Measurements from ENCODE around the gene SHC1. TPM values are rescaled to one million over a fixed set of nuclear protein-coding genes. Genes with fewer than 3 reads are reported as not detected.

Gene SHC1
- total RNA-seq, result 61.2 TPM
- 110 TPM for polyA plus RNA-seq

GRCh38 chr1:154970631-154971340 lies at the start of gene SHC1:
Gene SHC1 (minus strand): TSS chr1:154970747. CDS start chr1:154970526, 221 bp downstream.
- H3K27ac ChIP-seq (ENCODE audit: low read depth), result peak within 1 kb of the TSS; percentile 90
- H3K4me3 ChIP-seq (ENCODE audit: low read depth, low read length), result peak within 1 kb of the TSS; percentile 29
- peak; percentile 90 for DNase-seq (ENCODE audit: extremely low spot score)
- WGBS, result 7% methylated on average over 15 of the region's 15 CpGs
- no peaks in the 10 kb centered on the region for H3K36me3 ChIP-seq (ENCODE audit: insufficient read depth)
- no peaks in the 10 kb centered on the region for H3K4me1 ChIP-seq (ENCODE audit: insufficient read depth)

- Histone ChIP-seq H3K27ac (ENCODE audit: low read depth) (no peak overlapping the region), H3K4me3 (ENCODE audit: low read depth, low read length) (no peak overlapping the region), H3K4me1 (ENCODE audit: insufficient read depth) (no peaks in the 10 kb centered on the region), H3K36me3 (ENCODE audit: insufficient read depth) (no peaks in the 10 kb centered on the region)
- DNase-seq (ENCODE audit: extremely low spot score), result no peak
- 81% methylated on average over 11 of the region's 11 CpGs for WGBS
These were observed 49.1 kb upstream of the SHC1 start for GRCh38 chr1:155019377-155020245.

- H3K4me3 ChIP-seq (ENCODE audit: low read depth, low read length), result no peak overlapping the region
- no peaks in the 10 kb centered on the region for H3K4me1 ChIP-seq (ENCODE audit: insufficient read depth)
- H3K36me3 ChIP-seq (ENCODE audit: insufficient read depth), result no peaks in the 10 kb centered on the region
- DNase-seq (ENCODE audit: extremely low spot score), result no peak
- 82% methylated on average over 8 of the region's 8 CpGs for WGBS
- no peak overlapping the region for H3K27ac ChIP-seq (ENCODE audit: low read depth)
These were observed 48.2 kb upstream of the SHC1 start for GRCh38 chr1:155018617-155019348.

- Histone ChIP-seq H3K27ac (ENCODE audit: low read depth) (peak overlapping the region; percentile 80), H3K4me1 (ENCODE audit: insufficient read depth) (peaks cover 2% of the 10 kb centered on the region), H3K4me3 (ENCODE audit: low read depth, low read length) (no peak overlapping the region), H3K36me3 (ENCODE audit: insufficient read depth) (no peaks in the 10 kb centered on the region)
- DNase-seq (ENCODE audit: extremely low spot score), result no peak
- WGBS, result 55% methylated on average over 6 of the region's 6 CpGs
These were observed 47.4 kb upstream of the SHC1 start for GRCh38 chr1:155017946-155018316.

GRCh38 chr1:155017041-155017945 lies 46.7 kb upstream of the SHC1 start:
- Histone ChIP-seq H3K36me3 (ENCODE audit: insufficient read depth) (no peaks in the 10 kb centered on the region), H3K4me3 (ENCODE audit: low read depth, low read length) (peak overlapping the region; percentile 34), H3K4me1 (ENCODE audit: insufficient read depth) (peaks cover 2% of the 10 kb centered on the region), H3K27ac (ENCODE audit: low read depth) (peak overlapping the region; percentile 80)
- WGBS, result 3% methylated on average over 49 of the region's 49 CpGs
- DNase-seq (ENCODE audit: extremely low spot score), result peak; percentile 59

- Histone ChIP-seq H3K27ac (ENCODE audit: low read depth) (peak overlapping the region; percentile 80), H3K4me1 (ENCODE audit: insufficient read depth) (peaks cover 2% of the 10 kb centered on the region), H3K4me3 (ENCODE audit: low read depth, low read length) (no peak overlapping the region), H3K36me3 (ENCODE audit: insufficient read depth) (no peaks in the 10 kb centered on the region)
- 88% methylated on average over 26 of the region's 26 CpGs for WGBS
- no peak for DNase-seq (ENCODE audit: extremely low spot score)
These were observed 45.8 kb upstream of the SHC1 start for GRCh38 chr1:155016231-155016831.

GRCh38 chr1:155015527-155016230 lies 45.1 kb upstream of the SHC1 start:
- Histone ChIP-seq H3K4me3 (ENCODE audit: low read depth, low read length) (no peak overlapping the region), H3K4me1 (ENCODE audit: insufficient read depth) (peaks cover 2% of the 10 kb centered on the region), H3K27ac (ENCODE audit: low read depth) (no peak overlapping the region), H3K36me3 (ENCODE audit: insufficient read depth) (no peaks in the 10 kb centered on the region)
- DNase-seq (ENCODE audit: extremely low spot score), result no peak
- WGBS, result 86% methylated on average over 16 of the region's 16 CpGs

GRCh38 chr1:155014709-155015508 lies 44.4 kb upstream of the SHC1 start:
- Histone ChIP-seq H3K27ac (ENCODE audit: low read depth) (no peak overlapping the region), H3K4me1 (ENCODE audit: insufficient read depth) (peaks cover 2% of the 10 kb centered on the region), H3K36me3 (ENCODE audit: insufficient read depth) (no peaks in the 10 kb centered on the region), H3K4me3 (ENCODE audit: low read depth, low read length) (no peak overlapping the region)
- WGBS, result 88% methylated on average over 31 of the region's 31 CpGs
- no peak for DNase-seq (ENCODE audit: extremely low spot score)

- 52% methylated on average over 8 of the region's 8 CpGs for WGBS
- Histone ChIP-seq H3K36me3 (ENCODE audit: insufficient read depth) (no peaks in the 10 kb centered on the region), H3K27ac (ENCODE audit: low read depth) (no peak overlapping the region), H3K4me3 (ENCODE audit: low read depth, low read length) (no peak overlapping the region), H3K4me1 (ENCODE audit: insufficient read depth) (peaks cover 2% of the 10 kb centered on the region)
- DNase-seq (ENCODE audit: extremely low spot score), result no peak
These were observed 43.1 kb upstream of the SHC1 start for GRCh38 chr1:155013632-155014031.

- Histone ChIP-seq H3K36me3 (ENCODE audit: insufficient read depth) (no peaks in the 10 kb centered on the region), H3K27ac (ENCODE audit: low read depth) (no peak overlapping the region), H3K4me3 (ENCODE audit: low read depth, low read length) (no peak overlapping the region), H3K4me1 (ENCODE audit: insufficient read depth) (peaks cover 2% of the 10 kb centered on the region)
- WGBS, result 79% methylated on average over 3 of the region's 3 CpGs
- no peak for DNase-seq (ENCODE audit: extremely low spot score)
These were observed 42.4 kb upstream of the SHC1 start for GRCh38 chr1:155012776-155013602.

GRCh38 chr1:155012026-155012546 lies 41.5 kb upstream of the SHC1 start:
- peaks cover 2% of the 10 kb centered on the region for H3K4me1 ChIP-seq (ENCODE audit: insufficient read depth)
- 22% methylated on average over 9 of the region's 9 CpGs for WGBS
- peak overlapping the region; percentile 39 for H3K27ac ChIP-seq (ENCODE audit: low read depth)
- no peak for DNase-seq (ENCODE audit: extremely low spot score)
- H3K36me3 ChIP-seq (ENCODE audit: insufficient read depth), result no peaks in the 10 kb centered on the region
- H3K4me3 ChIP-seq (ENCODE audit: low read depth, low read length), result no peak overlapping the region
